HG02885 (cell line): ENCODE data around the gene AFM.
A peak's percentile ranks its signal among the peaks of the same experiment; 100 is the strongest.
"Not testable (repeated sequence)": the region's sequence is repeated elsewhere in the genome, so short reads cannot be mapped to it uniquely, and the experiment has no call there.

Experiments used
- ATAC-seq: cut with Tn5 transposase; IDR thresholded peaks from one replicate; pipeline ENCODE4 v1.9.1; 2021; ENCODE audit warnings: mild to moderate bottlenecking; ENCODE audit not compliant: unreplicated experiment, poor library complexity

The AFM gene

DNA sequence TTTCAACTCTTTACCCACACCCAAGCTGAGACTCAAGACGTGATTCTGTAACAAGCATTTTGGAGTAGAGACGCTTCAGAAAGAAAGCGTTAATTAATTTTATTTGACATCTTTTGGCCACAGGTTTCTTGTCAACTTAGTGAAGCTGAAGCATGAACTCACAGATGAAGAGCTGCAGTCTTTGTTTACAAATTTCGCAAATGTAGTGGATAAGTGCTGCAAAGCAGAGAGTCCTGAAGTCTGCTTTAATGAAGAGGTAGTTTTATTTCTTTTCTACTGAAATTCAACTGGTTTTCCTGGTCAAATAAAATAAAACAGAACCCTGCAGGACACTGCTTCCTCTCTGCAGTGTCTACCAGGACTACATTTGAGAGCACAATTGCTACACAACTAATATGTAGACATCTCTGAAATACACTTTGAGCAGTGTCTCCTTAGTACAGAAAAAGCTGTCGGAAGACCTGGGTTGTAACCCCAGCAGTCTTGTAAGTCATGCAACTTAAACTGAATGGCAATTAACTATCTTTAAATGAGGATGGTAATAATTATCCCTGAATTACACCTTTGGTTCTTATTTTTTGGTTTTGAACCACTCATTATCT lies 20.2 kb downstream of the AFM start:
- ATAC-seq, result no peak

DNA sequence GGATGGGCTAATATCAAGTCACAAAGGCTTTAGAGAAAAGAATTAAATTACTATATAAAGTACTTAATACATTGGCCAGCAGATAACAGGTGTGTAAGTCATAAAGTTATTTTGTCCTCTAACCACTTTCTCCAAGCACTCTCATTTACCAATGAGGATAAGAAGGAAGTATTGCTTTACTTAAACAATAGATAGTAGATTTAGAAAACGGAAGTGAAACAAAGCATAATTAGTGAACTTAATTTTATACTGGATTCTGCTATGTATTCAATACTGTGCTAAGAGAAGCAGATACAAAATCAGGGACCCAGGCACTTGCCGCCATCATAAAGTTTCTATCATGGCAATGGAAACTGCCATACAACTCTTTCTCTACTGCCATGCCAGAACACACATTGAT lies 24.0 kb downstream of the AFM start:
- ATAC-seq, result no peak

DNA sequence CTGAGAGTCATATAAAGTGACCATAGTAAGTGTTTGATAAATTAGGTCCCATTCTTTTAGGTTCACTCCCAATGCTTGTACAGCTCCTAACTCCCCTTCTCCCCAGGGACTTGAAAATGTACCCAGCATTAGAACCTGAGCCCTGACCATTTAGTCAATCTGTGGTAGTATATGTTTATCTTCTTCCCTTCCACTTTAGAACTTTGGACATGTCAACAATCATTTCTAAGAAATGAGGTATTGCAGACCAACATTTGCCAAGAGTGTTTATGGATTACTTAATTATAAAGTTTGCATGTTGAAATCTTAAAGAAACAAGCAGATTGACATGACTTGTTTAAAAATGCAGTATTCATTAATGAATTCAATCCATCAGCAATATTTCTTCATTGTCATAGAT lies 26.0 kb downstream of the AFM start:
- ATAC-seq, result no peak

DNA sequence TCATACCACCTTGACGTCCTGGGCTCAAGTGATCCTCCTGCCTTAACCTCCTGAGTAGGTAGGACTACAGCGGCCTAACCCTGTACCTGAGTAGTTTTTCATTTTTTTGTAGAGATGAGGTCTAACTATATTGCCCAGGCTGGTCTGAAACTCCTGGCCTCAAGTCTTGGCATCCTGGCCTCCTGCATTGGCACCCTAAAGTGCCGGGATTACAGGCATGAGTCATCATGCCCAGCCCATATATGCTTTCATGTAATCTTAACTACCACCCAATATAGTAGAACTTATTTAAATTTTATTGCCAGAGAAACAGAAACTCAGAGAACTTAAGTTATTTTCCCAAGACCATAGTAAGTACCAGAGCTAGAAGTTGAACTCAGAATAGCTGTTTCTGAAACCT lies 27.1 kb downstream of the AFM start:
- no peak for ATAC-seq

DNA sequence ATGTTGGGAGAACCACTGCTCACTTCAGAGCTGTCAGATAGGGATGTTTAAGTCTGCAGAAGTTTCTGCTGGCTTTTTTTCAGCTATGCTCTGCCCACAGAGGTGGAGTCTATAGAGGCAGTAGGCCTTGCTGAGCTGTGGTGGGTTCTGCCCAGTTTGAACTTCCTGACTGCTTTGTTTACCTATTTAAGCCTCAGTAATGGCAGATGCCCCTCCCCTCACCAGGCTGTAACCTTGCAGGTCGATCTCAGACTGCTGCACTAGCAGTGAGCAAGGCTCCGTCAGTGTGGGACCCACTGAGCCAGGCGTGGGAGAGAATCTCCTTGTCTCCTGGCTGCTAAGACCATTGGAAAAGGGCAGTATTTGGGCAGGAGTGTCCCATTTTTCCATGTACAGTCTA lies 36.8 kb downstream of the AFM start:
- ATAC-seq, result no peak

DNA sequence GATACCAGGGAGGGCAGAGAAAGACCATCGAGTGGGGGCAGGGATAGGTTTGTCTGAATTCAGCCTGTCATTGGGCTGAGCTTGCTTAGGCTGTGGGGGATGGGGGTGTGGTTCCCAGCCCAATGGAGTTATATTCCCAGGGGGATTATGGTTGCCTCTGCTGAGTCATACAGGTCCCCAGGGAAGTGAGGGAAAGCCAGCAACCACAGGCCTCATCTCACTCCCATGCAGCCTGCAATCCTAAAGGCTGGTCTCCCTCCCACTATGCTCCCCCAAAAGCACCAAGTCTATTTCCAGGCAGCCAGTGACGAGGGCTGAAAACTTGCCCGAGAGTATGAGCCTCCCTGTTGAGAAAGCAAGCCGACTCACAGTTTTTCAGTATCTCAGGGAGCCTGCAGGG lies 39.3 kb downstream of the AFM start:
- ATAC-seq, result no peak

DNA sequence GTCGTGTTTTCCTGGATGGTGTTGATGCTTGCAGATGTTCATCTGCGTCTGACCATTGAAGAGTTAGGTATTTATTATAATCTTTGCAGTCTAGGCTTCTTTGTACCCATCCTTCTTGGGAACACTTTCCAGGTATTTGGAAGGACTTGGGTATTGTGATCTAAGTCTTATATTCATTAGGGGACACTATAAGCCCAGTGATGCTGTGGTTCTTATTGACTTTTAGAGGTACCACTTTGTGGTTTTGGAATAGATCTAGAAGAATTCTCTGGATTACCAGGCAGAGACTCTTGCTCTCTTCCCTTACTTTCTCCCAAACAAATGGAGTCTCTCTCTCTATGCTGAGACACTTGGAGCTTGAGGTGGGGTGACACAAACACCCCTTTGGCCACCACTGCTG lies 41.6 kb downstream of the AFM start:
- ATAC-seq, result no peak

DNA sequence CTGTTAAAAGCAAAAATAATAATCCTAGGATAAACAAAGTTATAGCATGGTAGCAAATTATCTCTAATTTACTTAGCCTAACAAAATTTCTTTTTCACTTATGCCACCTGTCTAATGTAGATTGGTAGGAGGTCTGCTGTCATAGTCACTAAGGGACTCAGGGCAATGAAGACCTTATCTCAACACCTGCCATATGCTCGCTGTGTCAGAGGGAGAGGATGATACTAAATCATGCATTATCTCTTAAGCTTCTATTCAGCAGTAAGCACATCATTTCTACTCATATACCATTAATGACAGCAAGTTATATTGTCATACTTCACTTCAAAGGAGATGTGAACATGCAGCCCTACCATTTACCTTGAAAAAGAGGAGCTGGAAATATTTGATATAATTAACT lies 44.1 kb downstream of the AFM start:
- no peak for ATAC-seq

DNA sequence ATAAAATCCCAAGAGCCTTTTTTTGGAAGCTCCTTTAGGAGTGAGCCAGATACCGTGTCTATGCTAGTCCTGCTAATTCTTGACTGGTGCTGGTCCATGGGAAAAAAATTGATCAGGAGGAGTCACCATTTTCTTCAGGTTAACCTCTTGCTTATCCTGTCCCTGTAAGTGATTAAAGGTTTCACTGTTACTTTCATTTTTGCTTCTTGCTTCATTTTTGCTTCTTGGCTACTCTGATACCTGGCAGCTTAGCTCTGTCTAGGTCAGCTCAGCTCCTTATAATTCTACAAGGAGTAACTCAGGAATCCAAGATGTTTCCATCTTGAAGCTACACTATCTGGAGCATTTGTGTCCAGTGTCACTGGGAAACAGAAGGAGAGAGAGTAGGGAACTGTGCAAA lies 45.7 kb downstream of the AFM start:
- peak; percentile 57 for ATAC-seq

DNA sequence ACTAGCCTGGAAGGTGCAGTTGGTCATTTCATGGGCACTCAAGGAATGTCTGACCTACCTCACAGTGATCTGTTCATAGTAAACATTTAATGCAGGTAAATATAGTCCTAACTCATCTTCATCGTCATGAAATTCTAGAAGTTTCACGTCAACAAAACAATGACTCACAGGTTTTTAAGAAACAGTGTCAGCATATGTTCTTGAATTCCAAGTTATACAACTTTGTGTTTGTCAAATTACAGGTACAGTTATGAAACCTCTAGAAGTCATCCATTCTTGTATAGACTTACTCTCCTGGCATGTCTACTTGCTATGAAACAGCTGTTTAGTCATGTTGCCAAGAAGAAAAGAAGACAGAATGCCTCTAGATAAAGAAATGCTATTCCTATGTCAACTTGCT lies 46.6 kb downstream of the AFM start:
- no peak for ATAC-seq

DNA sequence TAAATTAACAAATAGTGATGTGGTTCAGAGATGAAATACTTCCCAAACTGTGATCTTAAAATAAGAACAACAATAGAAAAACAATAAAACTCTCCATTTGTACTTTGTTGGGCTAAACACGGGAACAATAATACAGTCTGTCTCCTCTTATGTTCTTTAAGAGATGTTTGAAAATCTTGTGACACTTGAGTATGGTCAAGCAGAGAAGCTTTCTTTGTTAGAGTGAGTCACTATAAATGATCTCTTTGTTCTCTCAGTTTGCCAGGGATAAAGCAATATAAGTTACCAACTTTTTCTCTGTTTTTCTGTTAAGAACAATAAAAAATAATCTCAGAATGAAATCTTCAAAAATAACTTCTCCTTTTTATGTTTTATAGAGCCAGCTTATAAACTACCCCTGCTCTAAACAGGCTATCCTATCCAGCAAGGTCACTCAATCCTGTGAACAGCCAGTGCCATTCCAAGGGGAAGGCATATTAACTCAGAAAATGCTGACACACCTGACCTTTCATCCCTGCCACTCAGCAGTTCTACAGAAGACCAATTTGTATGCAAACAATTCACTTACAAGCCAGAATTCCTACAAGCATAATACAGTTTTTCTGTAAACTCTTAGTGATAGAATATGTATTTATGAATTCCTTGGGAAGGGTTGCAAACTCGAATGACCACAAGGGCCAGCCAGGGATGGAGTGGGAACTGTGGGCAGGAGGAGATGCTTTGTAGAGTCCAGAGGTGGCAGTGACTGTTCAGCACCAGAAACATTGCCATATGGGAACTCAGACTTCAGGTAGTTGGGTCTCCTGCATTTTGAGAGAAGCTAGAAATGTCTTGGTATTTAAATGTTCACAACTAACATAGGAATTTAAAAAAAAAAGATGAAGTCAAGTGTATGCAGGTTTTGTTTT lies 52.2 kb downstream of the AFM start:
- ATAC-seq, result no peak

DNA sequence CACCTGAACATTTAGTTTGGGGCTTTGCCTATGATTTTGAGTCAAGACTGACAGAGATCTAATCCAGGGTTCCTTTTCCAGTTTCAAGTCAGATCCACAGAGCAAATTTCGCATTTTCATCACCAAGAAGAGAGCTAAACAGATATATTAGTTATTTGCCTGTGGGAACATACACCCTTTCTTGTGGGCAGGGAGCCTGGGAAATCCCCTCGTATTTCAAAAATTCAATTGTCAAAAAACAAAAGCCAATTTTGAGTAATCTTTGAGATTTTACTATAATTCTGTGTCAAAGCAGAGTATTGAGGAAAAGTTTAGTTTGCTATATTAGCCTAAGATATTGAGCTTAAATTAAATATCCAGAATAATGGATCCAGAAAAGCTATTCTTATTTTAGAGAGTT lies 56.6 kb downstream of the AFM start:
- peak; percentile 20 for ATAC-seq

DNA sequence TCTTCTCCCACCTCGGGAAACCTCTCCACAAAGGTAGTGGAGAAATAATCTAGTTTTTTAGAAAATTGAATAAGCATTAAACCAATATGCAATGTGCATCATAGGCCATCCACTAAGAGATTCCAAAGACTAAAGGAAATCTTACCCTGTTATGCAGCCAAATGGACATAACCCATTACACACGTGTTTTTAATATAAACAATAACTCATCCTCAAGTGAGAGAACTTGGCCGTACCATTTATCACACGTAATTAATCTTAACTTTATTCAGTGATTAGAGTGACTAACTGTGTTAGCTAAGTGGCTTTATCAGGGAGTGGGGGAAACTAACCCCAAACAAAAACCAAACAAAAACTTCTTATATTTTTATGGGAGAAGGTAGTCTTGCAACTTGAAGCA lies 57.8 kb downstream of the AFM start:
- no peak for ATAC-seq

DNA sequence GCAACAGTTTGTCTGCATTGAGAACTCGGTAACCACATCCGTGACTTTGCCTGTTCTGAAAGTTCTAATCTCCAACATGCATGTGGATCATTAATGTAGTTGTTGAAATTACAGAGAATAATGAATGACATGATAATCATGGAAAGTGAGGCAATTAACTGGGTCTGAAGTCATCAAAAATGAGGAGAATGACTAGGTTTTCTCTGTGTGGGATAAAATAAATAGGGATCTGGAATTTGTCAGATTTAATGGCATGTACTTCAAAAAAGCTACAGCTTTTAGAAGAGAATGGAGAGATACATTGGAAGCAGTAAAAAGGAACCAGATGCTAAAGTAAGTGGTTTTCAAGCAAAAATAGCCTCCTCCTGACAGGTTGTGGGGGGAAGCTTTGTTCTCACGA lies 59.3 kb downstream of the AFM start:
- ATAC-seq, result no peak

DNA sequence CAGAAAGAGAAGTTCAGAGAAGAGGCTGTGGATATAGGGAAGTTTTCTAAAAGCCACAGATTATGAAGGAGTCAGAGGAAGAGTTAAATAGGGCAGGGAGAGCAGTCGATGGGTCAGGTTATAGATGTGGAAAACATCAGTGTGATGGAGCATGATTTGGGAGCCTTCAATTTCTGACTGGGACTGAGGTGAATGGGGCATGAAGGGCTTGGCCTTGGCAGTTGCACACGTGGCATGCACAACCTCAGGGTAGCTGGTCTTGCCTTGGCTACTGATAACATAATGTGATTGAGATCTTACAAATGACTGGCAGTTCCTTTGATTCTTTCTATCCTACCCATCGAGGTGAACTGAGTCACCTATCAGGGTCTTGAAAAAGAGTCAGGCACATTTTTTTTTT lies 59.7 kb downstream of the AFM start:
- ATAC-seq, result no peak

DNA sequence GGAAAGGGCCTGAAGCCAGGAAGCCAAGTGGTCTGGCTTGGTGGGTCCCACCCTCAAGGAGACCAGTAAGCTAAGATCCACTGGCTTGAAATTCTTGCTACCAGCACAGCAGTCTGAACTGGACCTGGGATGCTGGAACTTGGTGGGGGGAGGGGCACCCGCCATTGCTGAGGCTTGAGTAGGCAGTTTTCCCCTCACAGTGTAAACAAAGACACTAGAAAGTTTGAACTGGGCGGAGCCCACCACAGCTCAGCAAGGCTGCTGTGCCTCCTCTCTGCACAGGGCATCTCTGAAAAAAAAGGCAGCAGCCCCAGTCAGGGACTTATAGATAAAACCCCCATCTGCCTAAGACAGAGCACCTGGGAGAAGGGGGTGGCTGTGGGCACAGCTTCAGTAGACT lies 63.1 kb downstream of the AFM start:
- ATAC-seq, result no peak

DNA sequence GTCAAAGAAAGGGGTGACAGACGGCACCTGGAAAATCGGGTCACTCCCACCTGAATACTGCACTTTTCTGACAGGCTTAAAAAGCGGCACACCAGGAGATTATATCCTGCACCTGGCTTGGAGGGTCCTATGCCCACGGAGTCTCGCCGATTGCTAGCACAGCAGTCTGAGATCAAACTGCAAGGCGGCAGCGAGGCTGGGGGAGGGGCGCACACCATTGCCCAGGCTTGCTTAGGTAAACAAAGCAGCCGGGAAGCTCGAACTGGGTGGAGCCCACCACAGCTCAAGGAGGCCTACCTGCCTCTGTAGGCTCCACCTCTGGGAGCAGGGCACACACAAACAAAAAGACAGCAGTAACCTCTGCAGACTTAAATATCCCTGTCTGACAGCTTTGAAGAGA lies 69.3 kb downstream of the AFM start:
- not testable (repeated sequence) for ATAC-seq
